IMR-90 (cell line): ENCODE data around the gene TRIO. TPM values are rescaled to one million over a fixed set of nuclear protein-coding genes. Genes with fewer than 3 reads are reported as not detected.

ENCODE experiments used
- ATAC-seq: fragments of 200-7000 bp; cut with Tn5 transposase; 2 replicates; pipeline ENCODE4 v1.9.1; 2020; ENCODE audit warnings: low read depth, mild to moderate bottlenecking, moderate library complexity
- BruUV-seq: library from RNA; stranded (reverse); fragments of 400-500 nt; replicated peaks from 2 replicates; lab custom pipeline; 2021; lab: Mats Ljungman, UMichigan
- CTCF ChIA-PET: fragments of 300-600 bp; formaldehyde crosslinking; extraction: SDS; loops from one replicate; lab custom pipeline; 2021; ENCODE audit warnings: antibody characterized with exemption; lab: Yijun Ruan, JAX
- POLR2A ChIA-PET: fragments of 300-600 bp; sonication (Branson Sonifier 250); formaldehyde crosslinking; loops from one replicate; lab custom pipeline; 2022; ENCODE audit warnings: antibody characterized with exemption; ENCODE audit not compliant: unreplicated experiment; lab: Charles Lee
- DNase-seq: peaks from one replicate; pipeline ENCODE4 v3.0.0; 2013
- H2AFZ ChIP-seq: replicated peaks from 2 replicates; pipeline ENCODE3; 2013; ENCODE audit warnings: low read length, mild to moderate bottlenecking; ENCODE audit not compliant: poor library complexity
- H2AK5ac ChIP-seq: 2 replicates; pipeline ENCODE4 v1.6.1; 2013; ENCODE audit warnings: low read depth, low read length, inconsistent platforms
- H2AK9ac ChIP-seq: replicated peaks from 2 replicates; pipeline ENCODE3; 2013; ENCODE audit warnings: mild to moderate bottlenecking, low read depth, low read length, moderate library complexity; ENCODE audit not compliant: poor library complexity
- H2BK120ac ChIP-seq: 2 replicates; pipeline ENCODE4 v1.6.1; 2013; ENCODE audit warnings: low read depth, low read length, inconsistent platforms
- H2BK15ac ChIP-seq: 3 replicates; pipeline ENCODE4 v1.6.1; 2013; ENCODE audit warnings: low read depth, low read length, inconsistent platforms
- H2BK20ac ChIP-seq: 2 replicates; pipeline ENCODE4 v1.6.1; 2013; ENCODE audit warnings: low read depth, mild to moderate bottlenecking, inconsistent platforms, low read length, moderate library complexity
- H2BK5ac ChIP-seq: 2 replicates; pipeline ENCODE4 v1.6.1; 2013; ENCODE audit warnings: mild to moderate bottlenecking, low read depth, low read length, inconsistent platforms; ENCODE audit not compliant: poor library complexity, severe bottlenecking
- H3K14ac ChIP-seq: replicated peaks from 2 replicates; pipeline ENCODE4 v1.6.1; 2013; ENCODE audit warnings: low read depth, low read length, inconsistent platforms
- H3K18ac ChIP-seq: 2 replicates; pipeline ENCODE4 v1.6.1; 2013; ENCODE audit warnings: low read depth, low read length, control low read depth
- H3K23ac ChIP-seq: 2 replicates; pipeline ENCODE4 v1.6.1; 2013; ENCODE audit warnings: low read depth, low read length, inconsistent platforms
- H3K27ac ChIP-seq: 2 replicates; pipeline ENCODE4 v1.5.1; 2013; ENCODE audit warnings: mild to moderate bottlenecking, control low read depth, low read length; ENCODE audit not compliant: insufficient read depth
- H3K27me3 ChIP-seq: 2 replicates; pipeline ENCODE4 v1.6.1; 2013; ENCODE audit warnings: low read length; ENCODE audit not compliant: control insufficient read depth, insufficient read depth
- H3K36me3 ChIP-seq: 2 replicates; pipeline ENCODE4 v1.6.1; 2013; ENCODE audit warnings: low read length, mixed read lengths; ENCODE audit not compliant: control insufficient read depth, insufficient read depth
- H3K4ac ChIP-seq: 2 replicates; pipeline ENCODE4 v1.6.1; 2013; ENCODE audit warnings: low read depth, low read length, inconsistent platforms
- H3K4me1 ChIP-seq: 2 replicates; pipeline ENCODE4 v1.6.1; 2013; ENCODE audit warnings: low read length, mixed read lengths; ENCODE audit not compliant: control insufficient read depth, insufficient read depth
- H3K4me2 ChIP-seq: 2 replicates; pipeline ENCODE4 v1.6.1; 2013; ENCODE audit warnings: low read depth, mild to moderate bottlenecking, control low read depth, low read length, moderate library complexity
- H3K4me3 ChIP-seq: 2 replicates; pipeline ENCODE4 v1.5.1; 2013; ENCODE audit warnings: low read depth, mild to moderate bottlenecking, control low read depth, low read length, moderate library complexity; ENCODE audit not compliant: insufficient read depth
- H3K56ac ChIP-seq: 2 replicates; pipeline ENCODE4 v1.6.1; 2013; ENCODE audit warnings: low read length, inconsistent platforms; ENCODE audit not compliant: insufficient read depth; ENCODE audit errors: extremely low read depth
- H3K79me1 ChIP-seq, 2 experiments: 2 replicates each; pipeline ENCODE4 v1.6.1; 2013; ENCODE audit warnings: low read length in 2 of 2, inconsistent platforms in 1 of 2, low read depth in 1 of 2
- H3K9ac ChIP-seq: 2 replicates; pipeline ENCODE4 v1.6.1; 2013; ENCODE audit warnings: low read depth, low read length, control low read depth
- H3K9me1 ChIP-seq: 2 replicates; pipeline ENCODE4 v1.6.1; 2013; ENCODE audit warnings: low read length, inconsistent platforms; ENCODE audit not compliant: insufficient read depth
- H3K9me3 ChIP-seq: 2 replicates; pipeline ENCODE4 v1.6.1; 2013; ENCODE audit warnings: low read length; ENCODE audit not compliant: control insufficient read depth, insufficient read depth
- H4K20me1 ChIP-seq: 2 replicates; pipeline ENCODE4 v1.6.1; 2013; ENCODE audit warnings: low read length, inconsistent platforms; ENCODE audit not compliant: insufficient read depth
- H4K5ac ChIP-seq: 2 replicates; pipeline ENCODE4 v1.6.1; 2013; ENCODE audit warnings: mild to moderate bottlenecking, low read depth, low read length, control low read depth
- H4K8ac ChIP-seq, 2 experiments: 2 replicates each; pipeline ENCODE4 v1.6.1; 2013; ENCODE audit warnings: low read depth in 2 of 2, low read length in 2 of 2, control low read depth in 1 of 2, inconsistent platforms in 1 of 2
- H4K91ac ChIP-seq: 2 replicates; pipeline ENCODE4 v1.6.1; 2013; ENCODE audit warnings: low read depth, low read length, inconsistent platforms; ENCODE audit not compliant: insufficient read depth
- BHLHE40 ChIP-seq: fragments of 150-350 bp; IDR thresholded peaks from 2 replicates; pipeline ENCODE4 v1.6.1; 2016; ENCODE audit warnings: mild to moderate bottlenecking, low read depth, low read length
- CEBPB ChIP-seq: IDR thresholded peaks from 2 replicates; pipeline ENCODE4 v1.6.1; 2012; ENCODE audit warnings: low read depth, low read length, improper control_type of control experiment
- CHD1 ChIP-seq: IDR thresholded peaks from 2 replicates; pipeline ENCODE4 v1.6.1; 2012; ENCODE audit warnings: low read depth, low read length, improper control_type of control experiment
- ELK1 ChIP-seq: fragments of 150-350 bp; IDR thresholded peaks from 2 replicates; pipeline ENCODE4 v1.6.1; 2016; ENCODE audit warnings: low read depth, mild to moderate bottlenecking, low read length, moderate library complexity, borderline replicate concordance
- FOS ChIP-seq: fragments of 150-350 bp; IDR thresholded peaks from 2 replicates; pipeline ENCODE4 v1.6.1; 2016; ENCODE audit warnings: low read depth, low read length
- MAZ ChIP-seq: IDR thresholded peaks from 2 replicates; pipeline ENCODE4 v1.6.1; 2012; ENCODE audit warnings: low read depth, mild to moderate bottlenecking, low read length, improper control_type of control experiment, moderate library complexity, borderline replicate concordance
- MXI1 ChIP-seq: IDR thresholded peaks from 2 replicates; pipeline ENCODE4 v1.6.1; 2012; ENCODE audit warnings: low read depth, mild to moderate bottlenecking, low read length, moderate library complexity, borderline replicate concordance
- POLR2A ChIP-seq: IDR thresholded peaks from 2 replicates; pipeline ENCODE4 v1.6.1; 2012; ENCODE audit warnings: mild to moderate bottlenecking, low read depth, low read length
- RAD21 ChIP-seq: IDR thresholded peaks from 2 replicates; pipeline ENCODE4 v1.6.1; 2012; ENCODE audit warnings: low read length, improper control_type of control experiment
- RCOR1 ChIP-seq: IDR thresholded peaks from 2 replicates; pipeline ENCODE4 v1.6.1; 2012; ENCODE audit warnings: mild to moderate bottlenecking, low read length, improper control_type of control experiment; ENCODE audit not compliant: insufficient replicate concordance
- SMC3 ChIP-seq: fragments of 150-350 bp; IDR thresholded peaks from 2 replicates; pipeline ENCODE4 v1.6.1; 2016; ENCODE audit warnings: low read depth, mild to moderate bottlenecking, antibody characterized with exemption, low read length, moderate library complexity
- WGBS, 2 experiments: methylation state at CpG; one replicate each; pipeline versions ENCODE4 v1.1.5 to v1.1.7; 2013; ENCODE audit warnings: missing lambda C conversion rate in 2 of 2; ENCODE audit not compliant: insufficient read length in 1 of 2; ENCODE audit errors: extremely low coverage in 2 of 2; 5-methylcytosine and 5-hydroxymethylcytosine counted together
- dilution Hi-C: fragments of 300-500 bp; cut with HindIII; formaldehyde crosslinking; loops from one replicate; pipeline ENCODE4 v1.14.3; 2018; ENCODE audit warnings: low sequenced_read_pairs; ENCODE audit not compliant: unreplicated experiment
- in situ Hi-C: fragments of 300-500 bp; cut with MboI; formaldehyde crosslinking; loops from 3 replicates; pipeline ENCODE4 v1.14.3; 2019; ENCODE audit warnings: low sequenced_read_pairs, inconsistent platforms, mixed read lengths
- intact Hi-C: fragments of 100-400 bp; cut with micrococcal nuclease; formaldehyde crosslinking; loops from 2 replicates; pipeline ENCODE4 v1.10.0; 2022
- polyA plus RNA-seq, 3 experiments: library from polyadenylated mRNA; depleted of rRNA; stranded (reverse); fragments of >200 nt; gene quantifications; 2 replicates each; pipeline ENCODE4 v1.2.3, GENCODE V29; 2012; ENCODE audit warnings: low replicate concordance in 1 of 3
- total RNA-seq: library from RNA; depleted of rRNA; stranded (reverse); fragments of >200 nt; gene quantifications from 2 replicates; pipeline ENCODE4 v1.2.3, GENCODE V29; 2012
- TF ChIP-seq, protein P1 (sequence below): conservative IDR thresholded peaks from 2 replicates; pipeline ENCODE4 v1.5.1; 2012; ENCODE audit warnings: mild to moderate bottlenecking, low read depth, low read length, improper control_type of control experiment
- TF ChIP-seq, protein P2 (sequence below): fragments of 150-350 bp; IDR thresholded peaks from 2 replicates; pipeline ENCODE4 v1.6.1; 2017; ENCODE audit warnings: mild to moderate bottlenecking, antibody characterized with exemption, low read length, low read depth

TRIO gene
- total and polyA plus RNA-seq, 2 of the 4 experiments (the other 2 are of a cell fraction) = 206 to 522 TPM

- ATAC-seq (peak; percentile 84), DNase-seq (peak; percentile 97)
- no peak overlapping the region for H4K5ac ChIP-seq
- H4K8ac ChIP-seq = peak overlapping the region in 1 of 2 experiments; percentile 35; a peak in 2 of 4 replicates
- H3K9ac ChIP-seq = no peak overlapping the region; the same call in 1 of the 2 replicates
- no peak overlapping the region for H3K56ac ChIP-seq
- intact Hi-C loops = no loop called here
- H3K4me2 ChIP-seq = no peak overlapping the region
- no peak overlapping the region; the same call in 2 of the 3 replicates for H2BK15ac ChIP-seq
- H3K23ac ChIP-seq = peak overlapping the region; percentile 61; the same call in 1 of the 2 replicates
- H3K18ac ChIP-seq = no peak overlapping the region
- peaks cover 79% of the 10 kb centered on the region for H4K20me1 ChIP-seq
- TF ChIP-seq, protein P1, sequence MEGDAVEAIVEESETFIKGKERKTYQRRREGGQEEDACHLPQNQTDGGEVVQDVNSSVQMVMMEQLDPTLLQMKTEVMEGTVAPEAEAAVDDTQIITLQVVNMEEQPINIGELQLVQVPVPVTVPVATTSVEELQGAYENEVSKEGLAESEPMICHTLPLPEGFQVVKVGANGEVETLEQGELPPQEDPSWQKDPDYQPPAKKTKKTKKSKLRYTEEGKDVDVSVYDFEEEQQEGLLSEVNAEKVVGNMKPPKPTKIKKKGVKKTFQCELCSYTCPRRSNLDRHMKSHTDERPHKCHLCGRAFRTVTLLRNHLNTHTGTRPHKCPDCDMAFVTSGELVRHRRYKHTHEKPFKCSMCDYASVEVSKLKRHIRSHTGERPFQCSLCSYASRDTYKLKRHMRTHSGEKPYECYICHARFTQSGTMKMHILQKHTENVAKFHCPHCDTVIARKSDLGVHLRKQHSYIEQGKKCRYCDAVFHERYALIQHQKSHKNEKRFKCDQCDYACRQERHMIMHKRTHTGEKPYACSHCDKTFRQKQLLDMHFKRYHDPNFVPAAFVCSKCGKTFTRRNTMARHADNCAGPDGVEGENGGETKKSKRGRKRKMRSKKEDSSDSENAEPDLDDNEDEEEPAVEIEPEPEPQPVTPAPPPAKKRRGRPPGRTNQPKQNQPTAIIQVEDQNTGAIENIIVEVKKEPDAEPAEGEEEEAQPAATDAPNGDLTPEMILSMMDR = no peak
- TF ChIP-seq MAZ (peak; percentile 96), ELK1 (no peak), FOS (peak; percentile 98), RCOR1 (no peak), POLR2A (no peak), SMC3 (peak; percentile 20; the same call in 1 of the 2 replicates), BHLHE40 (peak; percentile 68), CEBPB (no peak), RAD21 (no peak), CHD1 (no peak), MXI1 (peak; percentile 73; the same call in 1 of the 2 replicates)
- TF ChIP-seq, protein P2, sequence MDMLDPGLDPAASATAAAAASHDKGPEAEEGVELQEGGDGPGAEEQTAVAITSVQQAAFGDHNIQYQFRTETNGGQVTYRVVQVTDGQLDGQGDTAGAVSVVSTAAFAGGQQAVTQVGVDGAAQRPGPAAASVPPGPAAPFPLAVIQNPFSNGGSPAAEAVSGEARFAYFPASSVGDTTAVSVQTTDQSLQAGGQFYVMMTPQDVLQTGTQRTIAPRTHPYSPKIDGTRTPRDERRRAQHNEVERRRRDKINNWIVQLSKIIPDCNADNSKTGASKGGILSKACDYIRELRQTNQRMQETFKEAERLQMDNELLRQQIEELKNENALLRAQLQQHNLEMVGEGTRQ = no peak
- peaks cover 43 to 86% of the 10 kb centered on the region in 2 experiments for H3K79me1 ChIP-seq
- H2AK9ac ChIP-seq = peak overlapping the region; percentile 29
- H2BK120ac ChIP-seq = peak overlapping the region; percentile 68
- H2AK5ac ChIP-seq = peak overlapping the region; percentile 23; the same call in 1 of the 2 replicates
- 0 out of 2 replicates have a peak overlapping the region, but pooled peaks have one; percentile 73 for H2BK20ac ChIP-seq
- peaks cover 23% of the 10 kb centered on the region for H3K4me1 ChIP-seq
- H3K9me3 ChIP-seq = no peaks in the 10 kb centered on the region
- H3K14ac ChIP-seq = no peak overlapping the region
- CTCF ChIA-PET = no interaction called here
- dilution Hi-C loops = no loop called here
- peak overlapping the region; percentile 66 for H2BK5ac ChIP-seq
- H4K91ac ChIP-seq = no peak overlapping the region
- 0% methylated on average over 2 of the region's 12 CpGs; no CpG with 5 or more reads in 1 of the 2 experiments for WGBS, 2 experiments
- H3K4me3 ChIP-seq = no peak overlapping the region
- in situ Hi-C loops = loop anchor here (10.0 to 25.0 kb wide), 2 partner anchors 238 to 606 kb away; no protein-coding TSS in a partner anchor
- no peaks in the 10 kb centered on the region for H3K27me3 ChIP-seq
- H3K27ac ChIP-seq = peak overlapping the region; percentile 63
- peaks cover 74% of the 10 kb centered on the region for H3K36me3 ChIP-seq
- POLR2A ChIA-PET = no interaction called here
- peaks cover 24% of the 10 kb centered on the region for H3K9me1 ChIP-seq
- H2AFZ ChIP-seq = peak overlapping the region; percentile 14
- no TSS peak for BruUV-seq
- peak overlapping the region; percentile 38; the same call in 1 of the 2 replicates for H3K4ac ChIP-seq
Measured at GRCh38 chr5:14406554-14406849, 263.4 kb downstream of the TRIO start.
